ENCODE results near the gene ELK4. TPM values are rescaled to one million over a fixed set of nuclear protein-coding genes. Genes with fewer than 3 reads are reported as not detected.
A peak's percentile ranks its signal among the peaks of the same experiment; 100 is the strongest.

ELK4 gene
- total and polyA plus RNA-seq, 5 donors from 2014 or later = 3.5 to 106 (median 4.7) TPM

DNA sequence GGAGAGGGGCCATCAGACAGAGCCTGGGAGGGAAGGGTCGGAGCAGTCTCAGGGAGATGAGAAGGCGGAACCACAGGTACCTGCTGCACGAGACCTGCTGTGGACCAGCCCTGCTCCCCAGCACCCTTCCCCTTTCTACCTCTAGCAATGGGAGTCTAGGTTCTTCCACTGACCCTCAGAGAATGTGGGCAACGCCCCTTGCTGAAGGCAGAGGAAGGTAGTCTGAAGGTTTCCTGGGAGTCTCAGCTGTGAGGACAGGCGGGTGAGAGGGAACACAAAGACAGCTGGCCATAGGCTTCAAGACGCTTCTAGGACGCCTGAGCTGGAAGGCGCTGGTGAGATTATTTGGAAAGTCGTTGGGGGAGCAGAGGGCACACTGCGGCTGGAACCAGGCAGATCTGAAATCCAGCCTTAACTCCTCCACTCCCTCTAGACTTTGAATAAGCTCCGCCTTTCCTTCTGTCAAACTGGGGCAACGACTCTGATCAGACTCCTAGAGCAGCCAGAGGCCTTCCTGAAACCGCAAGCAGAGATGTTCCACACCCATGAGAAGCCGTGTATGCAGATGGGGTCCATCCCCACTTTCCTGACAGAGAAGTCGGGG lies 30.4 kb upstream of the ELK4 start:
- peaks cover 3% of the 10 kb centered on the region for H3K4me1 ChIP-seq (ENCODE audit: control insufficient read depth, insufficient read depth, low read length, poor library complexity, severe bottlenecking)
- H3K27ac Mint-ChIP-seq = no peak overlapping the region
- no peak overlapping the region for H3K4me3 ChIP-seq (ENCODE audit: low read depth, low read length)

DNA sequence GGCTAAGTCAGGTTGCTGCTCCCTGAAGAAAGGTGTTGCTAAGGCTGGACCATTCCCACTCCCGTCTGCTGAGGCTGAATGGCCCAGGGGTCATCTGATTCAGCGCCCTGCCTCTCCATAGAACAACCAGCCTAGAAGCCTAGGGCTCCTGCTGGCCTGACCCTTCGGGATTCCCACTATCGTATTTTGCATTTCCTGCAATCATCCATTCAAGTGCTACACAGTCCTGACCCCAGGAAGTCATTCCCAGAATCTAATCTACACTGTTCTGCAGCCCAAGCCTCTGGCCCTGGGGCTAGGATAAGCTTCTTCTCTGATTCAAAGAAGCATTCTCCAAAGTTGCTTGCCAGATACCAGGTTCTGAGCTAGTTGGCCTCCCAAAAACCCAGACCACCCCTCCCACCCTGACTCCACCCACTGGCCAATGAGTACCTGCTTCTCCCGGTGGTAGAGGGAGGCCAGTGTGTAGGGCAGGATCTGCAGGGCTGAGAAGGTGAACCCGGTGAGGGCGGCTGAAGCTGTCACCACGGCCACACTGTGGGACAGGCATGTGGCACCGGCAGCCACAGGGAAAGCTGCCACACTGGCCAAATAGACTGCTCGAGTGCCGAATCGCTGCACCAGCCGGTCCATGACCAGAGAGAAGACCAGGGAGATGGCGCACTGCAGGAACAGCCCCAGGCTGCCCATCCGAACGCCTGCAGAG lies 29.8 kb upstream of the ELK4 start:
- Histone ChIP-seq H3K9me3 (ENCODE audit: control insufficient read depth in 2 of 2, low read length in 2 of 2) (no peaks in the 10 kb centered on the region), H3K36me3 (ENCODE audit: control insufficient read depth, insufficient read depth, low read length) (no peaks in the 10 kb centered on the region), H3K27ac (ENCODE audit: insufficient read depth, low read length, poor library complexity, severe bottlenecking) (no peak overlapping the region), H3K4me1 (ENCODE audit: control insufficient read depth, insufficient read depth, low read length, poor library complexity, severe bottlenecking) (peaks cover 3% of the 10 kb centered on the region), H3K27me3 (ENCODE audit: control insufficient read depth, insufficient read depth, low read length) (no peaks in the 10 kb centered on the region), H3K4me3 (ENCODE audit: low read depth, low read length) (no peak overlapping the region)
- DNase-seq (no peak), ATAC-seq (ENCODE audit: low read depth in 2 of 2) (no peak)
- H3K27ac Mint-ChIP-seq = no peak overlapping the region
- no peak overlapping the region for H3K4me3 Mint-ChIP-seq
- H3K36me3 Mint-ChIP-seq = no peaks in the 10 kb centered on the region
- H3K4me1 Mint-ChIP-seq = peaks cover 0 to 10% (median 3%) of the 10 kb centered on the region in 4 donors
- H3K9me3 Mint-ChIP-seq = peaks cover 0 to 2% (median 0%) of the 10 kb centered on the region in 7 donors
- H3K27me3 Mint-ChIP-seq = peaks cover 20% of the 10 kb centered on the region

More for the DNA sequence above, 30.4 kb upstream of the ELK4 start:
- DNase-seq (no peak), ATAC-seq (ENCODE audit: low read depth in 2 of 2) (no peak)
- no peaks in the 10 kb centered on the region for H3K36me3 Mint-ChIP-seq
- Histone ChIP-seq H3K27ac (ENCODE audit: insufficient read depth, low read length, poor library complexity, severe bottlenecking) (no peak overlapping the region), H3K36me3 (ENCODE audit: control insufficient read depth, insufficient read depth, low read length) (no peaks in the 10 kb centered on the region), H3K9me3 (ENCODE audit: control insufficient read depth in 2 of 2, low read length in 2 of 2) (no peaks in the 10 kb centered on the region), H3K27me3 (ENCODE audit: control insufficient read depth, insufficient read depth, low read length) (no peaks in the 10 kb centered on the region)
- H3K4me1 Mint-ChIP-seq = peaks cover 0 to 5% (median 3%) of the 10 kb centered on the region in 4 donors
- H3K27me3 Mint-ChIP-seq = peaks cover 20% of the 10 kb centered on the region
- no peak overlapping the region for H3K4me3 Mint-ChIP-seq
- H3K9me3 Mint-ChIP-seq = peaks cover 0 to 2% (median 0%) of the 10 kb centered on the region in 7 donors

DNA sequence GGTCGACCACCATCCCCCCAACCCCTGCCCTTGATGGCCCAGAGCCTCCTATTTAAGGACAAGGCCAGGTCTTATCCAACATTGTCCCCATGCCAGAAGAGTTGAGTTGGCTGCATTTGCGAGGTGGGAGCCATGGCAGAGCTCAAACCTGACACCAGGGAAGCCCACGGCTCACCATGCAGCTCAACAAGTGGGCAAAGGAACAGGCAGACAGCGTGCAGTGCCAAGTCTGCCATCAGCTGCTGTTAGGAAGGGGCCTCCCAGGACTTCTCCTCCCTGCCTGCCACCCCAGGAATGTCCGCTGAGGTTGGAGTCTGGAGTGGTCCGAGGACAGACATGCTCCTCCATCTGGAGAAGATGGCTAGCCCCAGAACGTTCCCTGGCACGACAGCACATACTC lies 28.6 kb upstream of the ELK4 start:
- no peaks in the 10 kb centered on the region for H3K9me3 ChIP-seq (ENCODE audit: control insufficient read depth in 2 of 2, low read length in 2 of 2)

GRCh38 chr1:205658943-205659581 lies 27.3 kb upstream of the ELK4 start:
- Mint-ChIP-seq H3K27me3 (peaks cover 26% of the 10 kb centered on the region), H3K9me3 (peaks cover 0 to 2% (median 0%) of the 10 kb centered on the region in 7 donors), H3K36me3 (no peaks in the 10 kb centered on the region), H3K27ac (peak overlapping the region in 1 of 3 donors; percentile 91), H3K4me1 (peaks cover 0 to 10% (median 3%) of the 10 kb centered on the region in 4 donors), H3K4me3 (no peak overlapping the region)
- peak; percentile 83 to 85 for ATAC-seq (ENCODE audit: low read depth in 2 of 2)
- Histone ChIP-seq H3K9me3 (ENCODE audit: control insufficient read depth in 2 of 2, low read length in 2 of 2) (no peaks in the 10 kb centered on the region), H3K27me3 (ENCODE audit: control insufficient read depth, insufficient read depth, low read length) (no peaks in the 10 kb centered on the region), H3K36me3 (ENCODE audit: control insufficient read depth, insufficient read depth, low read length) (no peaks in the 10 kb centered on the region), H3K4me1 (ENCODE audit: control insufficient read depth, insufficient read depth, low read length, poor library complexity, severe bottlenecking) (peaks cover 3% of the 10 kb centered on the region), H3K4me3 (ENCODE audit: low read depth, low read length) (no peak overlapping the region), H3K27ac (ENCODE audit: insufficient read depth, low read length, poor library complexity, severe bottlenecking) (no peak overlapping the region)
- DNase-seq = peak; percentile 43 to 70 (median 67)

More for the DNA sequence above, 28.6 kb upstream of the ELK4 start:
- Mint-ChIP-seq H3K27me3 (peaks cover 20% of the 10 kb centered on the region), H3K4me3 (no peak overlapping the region), H3K27ac (no peak overlapping the region), H3K4me1 (peaks cover 0 to 10% (median 3%) of the 10 kb centered on the region in 4 donors), H3K36me3 (no peaks in the 10 kb centered on the region), H3K9me3 (peaks cover 0 to 2% (median 0%) of the 10 kb centered on the region in 7 donors)
- no peak for DNase-seq
- Histone ChIP-seq H3K4me1 (ENCODE audit: control insufficient read depth, insufficient read depth, low read length, poor library complexity, severe bottlenecking) (peaks cover 3% of the 10 kb centered on the region), H3K27me3 (ENCODE audit: control insufficient read depth, insufficient read depth, low read length) (no peaks in the 10 kb centered on the region), H3K4me3 (ENCODE audit: low read depth, low read length) (no peak overlapping the region), H3K36me3 (ENCODE audit: control insufficient read depth, insufficient read depth, low read length) (no peaks in the 10 kb centered on the region), H3K27ac (ENCODE audit: insufficient read depth, low read length, poor library complexity, severe bottlenecking) (no peak overlapping the region)
- ATAC-seq (ENCODE audit: low read depth in 2 of 2) = no peak

DNA sequence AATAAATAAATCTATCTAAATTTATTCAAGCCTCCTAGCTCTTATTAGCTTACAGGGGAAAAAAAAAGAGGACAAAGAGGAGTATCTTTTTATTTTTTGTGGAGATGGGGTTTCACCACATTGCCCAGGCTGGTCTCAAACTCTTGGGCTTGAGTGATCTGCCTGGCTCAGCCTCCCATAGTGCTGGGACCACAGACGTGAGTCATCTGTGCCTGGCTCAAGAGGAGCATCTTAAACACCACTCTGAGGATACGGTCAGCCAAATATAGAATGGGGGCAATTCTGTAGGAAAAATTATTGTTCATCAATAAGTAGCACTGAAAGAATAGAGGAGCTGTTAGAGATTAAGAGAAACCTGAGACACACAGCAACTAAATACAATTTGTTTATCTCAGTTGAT lies 24.4 kb upstream of the ELK4 start:
- Histone ChIP-seq H3K4me1 (ENCODE audit: control insufficient read depth, insufficient read depth, low read length, poor library complexity, severe bottlenecking) (peaks cover 3% of the 10 kb centered on the region), H3K36me3 (ENCODE audit: control insufficient read depth, insufficient read depth, low read length) (no peaks in the 10 kb centered on the region), H3K27ac (ENCODE audit: insufficient read depth, low read length, poor library complexity, severe bottlenecking) (no peak overlapping the region), H3K4me3 (ENCODE audit: low read depth, low read length) (no peak overlapping the region), H3K9me3 (ENCODE audit: control insufficient read depth in 2 of 2, low read length in 2 of 2) (no peaks in the 10 kb centered on the region), H3K27me3 (ENCODE audit: control insufficient read depth, insufficient read depth, low read length) (no peaks in the 10 kb centered on the region)
- Mint-ChIP-seq H3K36me3 (no peaks in the 10 kb centered on the region), H3K4me3 (no peak overlapping the region), H3K4me1 (peaks cover 0 to 10% (median 3%) of the 10 kb centered on the region in 4 donors), H3K27me3 (peaks cover 28% of the 10 kb centered on the region), H3K9me3 (peaks cover 0 to 2% (median 0%) of the 10 kb centered on the region in 7 donors), H3K27ac (no peak overlapping the region)
- ATAC-seq (ENCODE audit: low read depth in 2 of 2) (no peak), DNase-seq (no peak)

- no peak overlapping the region for H3K27ac Mint-ChIP-seq
- Histone ChIP-seq H3K9me3 (ENCODE audit: control insufficient read depth in 2 of 2, low read length in 2 of 2) (no peaks in the 10 kb centered on the region), H3K27ac (ENCODE audit: insufficient read depth, low read length, poor library complexity, severe bottlenecking) (no peak overlapping the region), H3K4me3 (ENCODE audit: low read depth, low read length) (no peak overlapping the region), H3K27me3 (ENCODE audit: control insufficient read depth, insufficient read depth, low read length) (no peaks in the 10 kb centered on the region), H3K4me1 (ENCODE audit: control insufficient read depth, insufficient read depth, low read length, poor library complexity, severe bottlenecking) (no peaks in the 10 kb centered on the region), H3K36me3 (ENCODE audit: control insufficient read depth, insufficient read depth, low read length) (no peaks in the 10 kb centered on the region)
- no peak overlapping the region for H3K4me3 Mint-ChIP-seq
- ATAC-seq (ENCODE audit: low read depth in 2 of 2) (no peak), DNase-seq (no peak)
- peaks cover 28% of the 10 kb centered on the region for H3K27me3 Mint-ChIP-seq
- H3K4me1 Mint-ChIP-seq = peaks cover 0 to 10% (median 2%) of the 10 kb centered on the region in 4 donors
- H3K36me3 Mint-ChIP-seq = no peaks in the 10 kb centered on the region
- H3K9me3 Mint-ChIP-seq = peaks cover 0 to 2% (median 0%) of the 10 kb centered on the region in 7 donors
Measured at GRCh38 chr1:205652984-205653383, 21.2 kb upstream of the ELK4 start.

- Histone ChIP-seq H3K4me1 (ENCODE audit: control insufficient read depth, insufficient read depth, low read length, poor library complexity, severe bottlenecking) (no peaks in the 10 kb centered on the region), H3K27ac (ENCODE audit: insufficient read depth, low read length, poor library complexity, severe bottlenecking) (no peak overlapping the region), H3K9me3 (ENCODE audit: control insufficient read depth in 2 of 2, low read length in 2 of 2) (no peaks in the 10 kb centered on the region), H3K27me3 (ENCODE audit: control insufficient read depth, insufficient read depth, low read length) (no peaks in the 10 kb centered on the region), H3K4me3 (ENCODE audit: low read depth, low read length) (no peak overlapping the region), H3K36me3 (ENCODE audit: control insufficient read depth, insufficient read depth, low read length) (no peaks in the 10 kb centered on the region)
- Mint-ChIP-seq H3K36me3 (no peaks in the 10 kb centered on the region), H3K27me3 (peaks cover 20% of the 10 kb centered on the region), H3K9me3 (no peaks in the 10 kb centered on the region), H3K27ac (no peak overlapping the region), H3K4me3 (no peak overlapping the region), H3K4me1 (no peaks in the 10 kb centered on the region)
- no peak for DNase-seq
- ATAC-seq (ENCODE audit: low read depth in 2 of 2) = no peak
Measured at GRCh38 chr1:205650241-205650640, 18.4 kb upstream of the ELK4 start.

Measured in CD4-positive, CD25-positive, alpha-beta regulatory T cell (primary cell).